Measurements from ENCODE around the gene MEGF10.

Gene MEGF10

GRCh38 chr5:127367029-127367428 lies 76.4 kb downstream of the MEGF10 start:
- no peak for DNase-seq (ENCODE audit: low read depth in 2 of 2, low spot score in 1 of 2)

- DNase-seq (ENCODE audit: low read depth in 2 of 2, low spot score in 1 of 2), result no peak
Measured at GRCh38 chr5:127367946-127368465, 77.4 kb downstream of the MEGF10 start.

- no peak for DNase-seq (ENCODE audit: low read depth in 2 of 2, low spot score in 1 of 2)
Measured at GRCh38 chr5:127369796-127370195, 79.2 kb downstream of the MEGF10 start.

GRCh38 chr5:127370631-127371030 lies 80.0 kb downstream of the MEGF10 start:
- DNase-seq (ENCODE audit: low read depth in 2 of 2, low spot score in 1 of 2), result no peak

DNA sequence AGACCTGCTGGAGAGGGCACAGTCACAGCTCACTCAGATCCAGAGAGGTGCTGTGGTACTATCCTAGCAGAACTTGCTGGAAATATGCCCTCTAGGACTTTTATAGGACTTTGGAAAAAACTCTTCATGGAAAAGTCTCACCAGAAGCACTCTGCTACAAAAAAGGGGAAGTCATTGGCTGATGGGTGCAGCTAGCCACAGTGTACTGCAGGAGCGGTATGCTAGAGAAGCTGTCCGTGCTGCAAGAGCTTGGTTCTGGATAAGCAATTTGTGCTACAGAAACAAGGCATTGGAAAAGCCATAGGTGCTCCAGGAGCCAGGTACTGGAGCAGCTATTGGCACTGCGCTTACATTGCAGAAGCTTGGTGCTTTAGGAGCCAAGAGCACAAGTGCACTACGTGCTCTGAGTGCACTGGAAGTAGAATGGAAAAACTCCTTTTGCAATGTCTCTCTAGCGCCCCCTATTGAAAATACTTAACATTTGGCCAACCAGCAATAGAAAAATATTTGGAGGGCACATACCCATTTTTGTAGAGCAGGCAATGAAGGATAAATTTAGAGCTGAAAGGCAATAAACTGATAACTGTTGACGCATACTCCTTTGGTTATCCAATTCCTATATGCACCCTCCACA lies 83.4 kb downstream of the MEGF10 start:
- DNase-seq (ENCODE audit: low read depth in 2 of 2, low spot score in 1 of 2), result no peak

DNA sequence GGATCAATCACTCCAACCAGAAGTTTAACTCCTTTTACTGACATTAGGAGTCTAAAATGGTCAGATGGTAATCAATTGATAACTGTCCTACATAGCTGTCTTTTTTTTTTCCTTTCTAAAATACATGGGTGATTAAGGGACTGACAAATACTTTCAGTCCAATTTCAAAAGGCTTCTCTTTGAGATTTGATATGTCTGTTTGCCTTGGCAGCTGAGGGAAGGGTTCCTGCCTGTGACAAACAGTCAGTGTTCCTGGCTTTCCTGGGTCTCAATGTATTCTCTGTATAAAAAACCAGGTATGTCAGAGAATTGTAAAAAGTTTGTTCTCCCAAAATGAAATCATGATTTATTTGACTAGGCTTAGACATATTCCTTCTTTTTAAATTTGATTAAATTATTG lies 84.5 kb downstream of the MEGF10 start:
- DNase-seq (ENCODE audit: low read depth in 2 of 2, low spot score in 1 of 2), result no peak

DNA sequence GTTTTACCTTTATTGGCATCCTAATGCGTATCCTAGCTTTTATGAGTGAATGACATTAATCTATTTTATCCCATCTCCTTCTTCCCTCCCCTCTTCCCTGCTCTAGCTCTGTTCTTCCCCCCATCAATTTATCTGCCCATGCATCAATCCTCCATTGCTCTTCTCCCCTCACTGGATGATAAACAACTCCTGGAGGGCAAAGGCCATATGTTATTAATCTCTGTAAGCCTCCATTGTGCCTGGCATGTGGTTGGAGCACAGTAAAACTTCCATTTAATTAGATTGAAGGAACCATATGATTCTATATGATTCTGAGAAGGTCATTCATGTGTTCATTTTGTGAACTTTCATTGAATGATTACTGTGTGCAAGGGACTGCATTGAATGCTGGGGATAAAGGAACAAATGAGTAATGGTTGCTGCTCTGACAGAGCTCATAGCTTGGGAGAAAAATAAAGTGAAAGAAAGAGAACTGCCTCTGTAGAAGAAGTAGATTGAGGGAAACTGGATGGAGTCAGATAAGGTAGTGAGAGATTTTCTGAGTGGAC lies 85.0 kb downstream of the MEGF10 start:
- DNase-seq (ENCODE audit: low read depth in 2 of 2, low spot score in 1 of 2), result no peak

- DNase-seq (ENCODE audit: low read depth in 2 of 2, low spot score in 1 of 2), result no peak
Measured at GRCh38 chr5:127377651-127378050, 87.1 kb downstream of the MEGF10 start.

DNA sequence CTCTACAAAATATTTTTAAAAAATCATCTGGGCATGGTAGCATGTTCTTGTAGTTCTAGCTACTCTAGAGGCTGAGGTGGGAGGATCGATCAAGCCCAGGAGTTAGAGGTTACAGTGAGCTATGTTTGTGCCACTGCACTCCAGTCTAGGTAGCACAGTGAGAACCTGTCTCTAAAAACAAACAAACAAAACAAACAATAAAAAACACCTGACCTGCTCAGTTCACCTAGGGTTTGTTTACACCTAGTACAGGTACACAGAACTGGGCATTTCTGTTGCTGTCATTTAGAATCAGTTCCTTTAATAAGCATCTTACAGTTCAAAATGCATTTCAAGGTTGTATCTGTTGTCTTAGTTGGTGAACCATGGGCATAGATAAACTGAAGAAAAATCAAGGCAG lies 95.3 kb downstream of the MEGF10 start:
- no peak for DNase-seq (ENCODE audit: low read depth in 2 of 2, low spot score in 1 of 2)

GRCh38 chr5:127386557-127386956 lies 96.0 kb downstream of the MEGF10 start:
- DNase-seq (ENCODE audit: low read depth in 2 of 2, low spot score in 1 of 2), result no peak

- DNase-seq (ENCODE audit: low read depth in 2 of 2, low spot score in 1 of 2), result no peak
Measured at GRCh38 chr5:127389601-127390000, 99.0 kb downstream of the MEGF10 start.

DNA sequence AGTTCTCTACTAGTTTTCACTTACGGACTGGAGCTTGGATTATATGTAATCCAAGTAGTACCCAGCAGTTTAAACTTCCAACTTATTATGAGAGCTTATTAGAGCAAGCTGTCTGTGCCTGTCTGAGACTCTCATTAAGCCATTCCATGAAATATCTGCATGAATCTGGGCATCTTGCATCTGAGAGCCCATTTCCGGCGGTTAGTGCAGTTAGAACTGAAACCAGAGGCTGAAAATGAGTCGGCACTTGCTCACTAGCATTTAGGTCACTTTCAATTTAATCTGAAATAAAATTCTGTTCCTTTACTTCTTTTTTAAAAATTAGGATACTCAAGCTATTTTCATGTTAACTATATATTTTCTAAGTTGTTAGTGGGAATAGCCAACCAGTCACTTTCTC lies 102.2 kb downstream of the MEGF10 start:
- no peak for DNase-seq (ENCODE audit: low read depth in 2 of 2, low spot score in 1 of 2)

- no peak for DNase-seq (ENCODE audit: low read depth in 2 of 2, low spot score in 1 of 2)
Measured at GRCh38 chr5:127396490-127397155, 106.0 kb downstream of the MEGF10 start.

GRCh38 chr5:127398508-127398907 lies 107.9 kb downstream of the MEGF10 start:
- DNase-seq (ENCODE audit: low read depth in 2 of 2, low spot score in 1 of 2), result no peak

GRCh38 chr5:127399068-127399467 lies 108.5 kb downstream of the MEGF10 start:
- no peak for DNase-seq (ENCODE audit: low read depth in 2 of 2, low spot score in 1 of 2)

DNA sequence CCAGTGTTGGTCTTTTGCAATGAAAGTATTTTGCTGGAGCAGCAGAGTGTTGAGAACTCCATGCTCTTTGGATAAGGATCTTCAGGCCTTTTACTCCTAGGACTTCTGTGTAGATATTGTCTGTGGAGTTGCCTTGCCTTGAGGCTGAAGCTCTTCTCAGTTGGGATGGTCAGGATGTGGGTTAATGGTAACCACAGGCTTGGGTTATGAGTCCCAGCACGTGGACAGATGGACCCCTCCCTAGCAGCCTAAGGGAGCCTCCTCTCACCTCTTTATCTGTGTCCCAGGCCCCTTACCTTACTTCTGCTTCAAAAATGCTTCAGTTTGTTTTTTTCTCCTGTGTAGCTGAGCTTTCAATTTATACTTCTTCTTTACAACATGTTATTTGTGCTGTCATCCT lies 109.9 kb downstream of the MEGF10 start:
- no peak for DNase-seq (ENCODE audit: low read depth in 2 of 2, low spot score in 1 of 2)

- DNase-seq (ENCODE audit: low read depth in 2 of 2, low spot score in 1 of 2), result no peak
Measured at GRCh38 chr5:127400946-127401670, 110.5 kb downstream of the MEGF10 start.

DNA sequence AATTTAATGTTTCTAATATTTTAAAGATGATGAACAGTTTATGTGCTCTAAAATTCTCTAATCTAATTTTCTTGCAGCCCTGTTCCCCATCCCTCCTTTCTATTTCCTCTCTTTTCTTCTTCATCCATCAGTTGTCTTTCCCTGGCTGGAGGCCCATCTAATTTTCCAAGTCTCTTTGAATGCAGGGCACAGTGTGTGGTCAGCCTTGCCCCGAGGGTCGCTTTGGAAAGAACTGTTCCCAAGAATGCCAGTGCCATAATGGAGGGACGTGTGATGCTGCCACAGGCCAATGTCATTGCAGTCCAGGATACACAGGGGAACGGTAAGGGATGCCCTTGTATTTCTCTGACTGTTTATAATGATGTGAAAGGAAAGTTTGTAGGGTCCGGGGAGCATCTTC lies 111.8 kb downstream of the MEGF10 start:
- DNase-seq (ENCODE audit: low read depth in 2 of 2, low spot score in 1 of 2), result no peak

DNA sequence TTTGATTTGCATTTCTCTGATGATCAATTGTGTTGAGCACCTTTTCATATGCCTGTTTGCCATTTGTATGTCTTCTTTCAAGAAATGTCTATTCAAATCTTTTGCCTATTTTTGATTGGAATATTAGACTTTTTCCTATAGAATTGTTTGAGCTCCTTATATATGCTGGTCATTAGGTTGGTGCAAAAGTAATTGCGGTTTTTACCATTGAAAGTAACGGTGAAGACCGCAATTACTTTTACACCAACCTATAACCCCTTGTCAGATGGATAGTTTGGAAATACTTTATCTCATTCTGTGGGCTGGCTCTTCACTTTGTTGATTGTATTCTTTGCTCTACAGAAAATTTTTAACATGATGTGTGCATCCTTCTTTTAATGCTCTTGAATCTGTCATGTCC lies 113.6 kb downstream of the MEGF10 start:
- DNase-seq (ENCODE audit: low read depth in 2 of 2, low spot score in 1 of 2), result no peak

- DNase-seq (ENCODE audit: low read depth in 2 of 2, low spot score in 1 of 2), result no peak
Measured at GRCh38 chr5:127406326-127407121, 115.9 kb downstream of the MEGF10 start.

- DNase-seq (ENCODE audit: low read depth in 2 of 2, low spot score in 1 of 2), result no peak
Measured at GRCh38 chr5:127409246-127409917, 118.8 kb downstream of the MEGF10 start.

All from stimulated activated CD8-positive, alpha-beta memory T cell treated with anti-CD3 and anti-CD28 coated beads, Interleukin-4, amount 100 ng/mL, for 1 hour (primary cell).